SK-N-SH treated with all-trans-retinoic acid at 6 μM for 48 hours (cell line): ENCODE data around the gene CABP5.

Source experiments
- ATAC-seq: fragments of 200-7000 bp; cut with Tn5 transposase; 3 replicates; pipeline ENCODE4 v1.9.1; 2020; ENCODE audit warnings: mild to moderate bottlenecking, moderate library complexity
- BACH2 ChIP-seq: fragments of 250-450 bp; sonication (Bioruptor Pico); IDR thresholded peaks from 2 replicates; pipeline ENCODE4 v1.9.0; 2021; ENCODE audit warnings: mild to moderate bottlenecking, borderline replicate concordance
- CSDC2 ChIP-seq: fragments of 250-450 bp; sonication (Bioruptor Pico); IDR thresholded peaks from 2 replicates; pipeline ENCODE4 v1.5.0; 2020; ENCODE audit warnings: mild to moderate bottlenecking, moderate library complexity
- ESRRG ChIP-seq: fragments of 250-450 bp; sonication (Bioruptor Pico); IDR thresholded peaks from 2 replicates; pipeline ENCODE4 v1.6.1; 2021; ENCODE audit warnings: mild to moderate bottlenecking
- GLIS3 ChIP-seq: fragments of 250-450 bp; sonication (Bioruptor Pico); IDR thresholded peaks from 2 replicates; pipeline ENCODE4 v1.5.0; 2020; ENCODE audit warnings: mild to moderate bottlenecking, moderate library complexity
- ISL1 ChIP-seq: fragments of 250-450 bp; sonication (Bioruptor Pico); IDR thresholded peaks from 2 replicates; pipeline ENCODE4 v2.1.2; 2022; ENCODE audit warnings: mild to moderate bottlenecking, moderate library complexity
- OSR1 ChIP-seq: fragments of 250-450 bp; sonication (Bioruptor Pico); IDR thresholded peaks from 2 replicates; pipeline ENCODE4 v1.8.0; 2022; ENCODE audit warnings: moderate library complexity, mild to moderate bottlenecking, inconsistent platforms
- PPARA ChIP-seq: fragments of 250-450 bp; sonication (Bioruptor Pico); IDR thresholded peaks from 2 replicates; pipeline ENCODE4 v1.5.0; 2020; ENCODE audit warnings: mild to moderate bottlenecking, borderline replicate concordance
- RARB ChIP-seq: fragments of 250-450 bp; sonication (Bioruptor Pico); IDR thresholded peaks from 2 replicates; pipeline ENCODE4 v1.8.0; 2021; ENCODE audit warnings: mild to moderate bottlenecking, moderate library complexity
- SNAI2 ChIP-seq: fragments of 250-450 bp; sonication (Bioruptor Pico); IDR thresholded peaks from 2 replicates; pipeline ENCODE4 v1.5.0; 2020; ENCODE audit warnings: mild to moderate bottlenecking, moderate library complexity
- TCF4 ChIP-seq: fragments of 250-450 bp; sonication (Bioruptor Pico); IDR thresholded peaks from 2 replicates; pipeline ENCODE4 v1.8.0; 2021; ENCODE audit warnings: mild to moderate bottlenecking, moderate library complexity, borderline replicate concordance
- TOX ChIP-seq: fragments of 250-450 bp; sonication (Bioruptor Pico); IDR thresholded peaks from 2 replicates; pipeline ENCODE4 v1.8.0; 2021; ENCODE audit warnings: mild to moderate bottlenecking, moderate library complexity, borderline replicate concordance
- ZC3H10 ChIP-seq: fragments of 250-450 bp; sonication (Bioruptor Pico); IDR thresholded peaks from 2 replicates; pipeline ENCODE4 v1.5.1; 2021; ENCODE audit warnings: mild to moderate bottlenecking, moderate library complexity
- ZFP3 ChIP-seq: fragments of 250-450 bp; sonication (Bioruptor Pico); IDR thresholded peaks from 2 replicates; pipeline ENCODE4 v1.5.0; 2020; ENCODE audit warnings: mild to moderate bottlenecking, moderate library complexity
- ZFP30 ChIP-seq: fragments of 450-650 bp; formaldehyde crosslinking; IDR thresholded peaks from 2 replicates; pipeline ENCODE4 v1.5.0; 2022; ENCODE audit warnings: mild to moderate bottlenecking, moderate library complexity
- ZNF565 ChIP-seq: fragments of 450-650 bp; formaldehyde crosslinking; conservative IDR thresholded peaks from 2 replicates; pipeline ENCODE4 v1.5.0; 2020; ENCODE audit warnings: low read depth, mild to moderate bottlenecking, moderate library complexity
- ZNF70 ChIP-seq: fragments of 450-650 bp; formaldehyde crosslinking; IDR thresholded peaks from 2 replicates; pipeline ENCODE4 v1.5.0; 2020; ENCODE audit warnings: mild to moderate bottlenecking, moderate library complexity
- ZNF8 ChIP-seq: fragments of 450-650 bp; formaldehyde crosslinking; IDR thresholded peaks from 2 replicates; pipeline ENCODE4 v1.5.0; 2020; ENCODE audit warnings: mild to moderate bottlenecking, moderate library complexity
- TF ChIP-seq, protein P1 (sequence below): fragments of 250-450 bp; sonication (Bioruptor Pico); IDR thresholded peaks from 2 replicates; pipeline ENCODE4 v1.5.0; 2020; ENCODE audit warnings: mild to moderate bottlenecking, moderate library complexity
- TF ChIP-seq, protein P2 (sequence below): fragments of 250-450 bp; sonication (Bioruptor Pico); IDR thresholded peaks from 2 replicates; pipeline ENCODE4 v1.5.1; 2021; ENCODE audit warnings: mild to moderate bottlenecking, moderate library complexity
- TF ChIP-seq, protein P3 (sequence below): fragments of 250-450 bp; sonication (Bioruptor Pico); IDR thresholded peaks from 2 replicates; pipeline ENCODE4 v1.5.1; 2020; ENCODE audit warnings: low read depth, mild to moderate bottlenecking, moderate library complexity
- TF ChIP-seq, protein P4 (sequence below): fragments of 250-450 bp; sonication (Bioruptor Pico); IDR thresholded peaks from 2 replicates; pipeline ENCODE4 v1.8.0; 2020; ENCODE audit warnings: mild to moderate bottlenecking, moderate library complexity, borderline replicate concordance
- TF ChIP-seq, protein P5 (sequence below): fragments of 250-450 bp; sonication (Bioruptor Pico); IDR thresholded peaks from 2 replicates; pipeline ENCODE4 v1.8.0; 2021; ENCODE audit warnings: low read depth, mild to moderate bottlenecking, moderate library complexity, borderline replicate concordance

The CABP5 gene

DNA sequence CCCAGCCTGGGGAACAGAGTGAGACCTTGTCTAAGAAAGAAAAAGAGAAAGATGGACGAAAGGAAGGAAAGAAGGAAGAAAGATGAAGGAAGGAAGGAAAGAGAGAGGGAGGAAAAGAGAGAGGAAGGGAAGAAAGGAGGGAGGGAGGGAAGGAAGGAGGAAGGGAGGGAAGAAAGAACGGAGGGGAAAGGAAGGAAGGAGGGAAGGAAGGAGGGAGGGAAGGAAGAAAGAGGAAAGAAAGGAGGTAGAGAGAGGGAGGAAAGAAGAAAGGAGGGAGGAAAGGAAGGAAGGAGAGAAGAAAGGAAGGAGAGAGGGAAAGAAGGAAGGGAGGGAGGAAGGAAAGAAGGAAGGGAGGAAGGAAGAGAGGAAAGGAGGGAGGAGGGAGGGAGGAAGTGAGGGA lies 20.9 kb downstream of the CABP5 start:
- ATAC-seq, result no peak
- TF ChIP-seq SNAI2 (CRISPR knock-in tag), result no peak
- no peak for TF ChIP-seq ZFP3 (CRISPR knock-in tag)
- TF ChIP-seq ZC3H10, result no peak
- no peak for TF ChIP-seq TOX (CRISPR knock-in tag)
- TF ChIP-seq ZFP30 (CRISPR knock-in tag), result no peak
- TF ChIP-seq, protein P1, sequence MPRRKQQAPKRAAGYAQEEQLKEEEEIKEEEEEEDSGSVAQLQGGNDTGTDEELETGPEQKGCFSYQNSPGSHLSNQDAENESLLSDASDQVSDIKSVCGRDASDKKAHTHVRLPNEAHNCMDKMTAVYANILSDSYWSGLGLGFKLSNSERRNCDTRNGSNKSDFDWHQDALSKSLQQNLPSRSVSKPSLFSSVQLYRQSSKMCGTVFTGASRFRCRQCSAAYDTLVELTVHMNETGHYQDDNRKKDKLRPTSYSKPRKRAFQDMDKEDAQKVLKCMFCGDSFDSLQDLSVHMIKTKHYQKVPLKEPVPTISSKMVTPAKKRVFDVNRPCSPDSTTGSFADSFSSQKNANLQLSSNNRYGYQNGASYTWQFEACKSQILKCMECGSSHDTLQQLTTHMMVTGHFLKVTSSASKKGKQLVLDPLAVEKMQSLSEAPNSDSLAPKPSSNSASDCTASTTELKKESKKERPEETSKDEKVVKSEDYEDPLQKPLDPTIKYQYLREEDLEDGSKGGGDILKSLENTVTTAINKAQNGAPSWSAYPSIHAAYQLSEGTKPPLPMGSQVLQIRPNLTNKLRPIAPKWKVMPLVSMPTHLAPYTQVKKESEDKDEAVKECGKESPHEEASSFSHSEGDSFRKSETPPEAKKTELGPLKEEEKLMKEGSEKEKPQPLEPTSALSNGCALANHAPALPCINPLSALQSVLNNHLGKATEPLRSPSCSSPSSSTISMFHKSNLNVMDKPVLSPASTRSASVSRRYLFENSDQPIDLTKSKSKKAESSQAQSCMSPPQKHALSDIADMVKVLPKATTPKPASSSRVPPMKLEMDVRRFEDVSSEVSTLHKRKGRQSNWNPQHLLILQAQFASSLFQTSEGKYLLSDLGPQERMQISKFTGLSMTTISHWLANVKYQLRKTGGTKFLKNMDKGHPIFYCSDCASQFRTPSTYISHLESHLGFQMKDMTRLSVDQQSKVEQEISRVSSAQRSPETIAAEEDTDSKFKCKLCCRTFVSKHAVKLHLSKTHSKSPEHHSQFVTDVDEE (CRISPR knock-in tag), result no peak
- no peak for TF ChIP-seq ISL1 (CRISPR knock-in tag)
- TF ChIP-seq, protein P2, sequence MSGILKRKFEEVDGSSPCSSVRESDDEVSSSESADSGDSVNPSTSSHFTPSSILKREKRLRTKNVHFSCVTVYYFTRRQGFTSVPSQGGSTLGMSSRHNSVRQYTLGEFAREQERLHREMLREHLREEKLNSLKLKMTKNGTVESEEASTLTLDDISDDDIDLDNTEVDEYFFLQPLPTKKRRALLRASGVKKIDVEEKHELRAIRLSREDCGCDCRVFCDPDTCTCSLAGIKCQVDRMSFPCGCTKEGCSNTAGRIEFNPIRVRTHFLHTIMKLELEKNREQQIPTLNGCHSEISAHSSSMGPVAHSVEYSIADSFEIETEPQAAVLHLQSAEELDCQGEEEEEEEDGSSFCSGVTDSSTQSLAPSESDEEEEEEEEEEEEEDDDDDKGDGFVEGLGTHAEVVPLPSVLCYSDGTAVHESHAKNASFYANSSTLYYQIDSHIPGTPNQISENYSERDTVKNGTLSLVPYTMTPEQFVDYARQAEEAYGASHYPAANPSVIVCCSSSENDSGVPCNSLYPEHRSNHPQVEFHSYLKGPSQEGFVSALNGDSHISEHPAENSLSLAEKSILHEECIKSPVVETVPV (CRISPR knock-in tag), result no peak
- no peak for TF ChIP-seq OSR1 (CRISPR knock-in tag)
- no peak for TF ChIP-seq ZNF8 (CRISPR knock-in tag)
- no peak for TF ChIP-seq ESRRG (CRISPR knock-in tag)
- TF ChIP-seq CSDC2 (CRISPR knock-in tag), result no peak
- no peak for TF ChIP-seq PPARA
- TF ChIP-seq, protein P3, sequence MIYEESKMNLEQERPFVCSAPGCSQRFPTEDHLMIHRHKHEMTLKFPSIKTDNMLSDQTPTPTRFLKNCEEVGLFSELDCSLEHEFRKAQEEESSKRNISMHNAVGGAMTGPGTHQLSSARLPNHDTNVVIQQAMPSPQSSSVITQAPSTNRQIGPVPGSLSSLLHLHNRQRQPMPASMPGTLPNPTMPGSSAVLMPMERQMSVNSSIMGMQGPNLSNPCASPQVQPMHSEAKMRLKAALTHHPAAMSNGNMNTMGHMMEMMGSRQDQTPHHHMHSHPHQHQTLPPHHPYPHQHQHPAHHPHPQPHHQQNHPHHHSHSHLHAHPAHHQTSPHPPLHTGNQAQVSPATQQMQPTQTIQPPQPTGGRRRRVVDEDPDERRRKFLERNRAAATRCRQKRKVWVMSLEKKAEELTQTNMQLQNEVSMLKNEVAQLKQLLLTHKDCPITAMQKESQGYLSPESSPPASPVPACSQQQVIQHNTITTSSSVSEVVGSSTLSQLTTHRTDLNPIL (CRISPR knock-in tag), result no peak

DNA sequence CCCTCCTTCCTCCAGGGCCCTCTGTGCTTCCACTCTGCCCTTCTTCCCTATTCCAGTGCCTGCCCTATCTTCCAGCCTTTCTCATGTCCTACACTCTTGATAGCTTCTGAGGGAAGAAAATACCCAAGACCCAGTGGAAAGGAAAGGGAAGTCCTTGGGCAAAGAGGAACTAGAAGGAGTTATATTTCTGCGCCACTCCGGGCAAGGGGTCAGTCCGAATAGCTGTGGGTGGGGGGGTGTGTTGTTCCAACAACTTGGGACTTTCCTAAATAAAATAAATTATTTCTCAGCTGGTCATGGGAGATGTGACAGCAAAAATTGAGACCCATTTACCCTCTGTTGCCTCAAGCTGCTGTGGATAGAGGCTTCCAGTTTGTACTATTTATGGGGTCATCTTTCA lies 23.2 kb downstream of the CABP5 start:
- ATAC-seq, result no peak
- no peak for TF ChIP-seq ZNF70 (CRISPR knock-in tag)

DNA sequence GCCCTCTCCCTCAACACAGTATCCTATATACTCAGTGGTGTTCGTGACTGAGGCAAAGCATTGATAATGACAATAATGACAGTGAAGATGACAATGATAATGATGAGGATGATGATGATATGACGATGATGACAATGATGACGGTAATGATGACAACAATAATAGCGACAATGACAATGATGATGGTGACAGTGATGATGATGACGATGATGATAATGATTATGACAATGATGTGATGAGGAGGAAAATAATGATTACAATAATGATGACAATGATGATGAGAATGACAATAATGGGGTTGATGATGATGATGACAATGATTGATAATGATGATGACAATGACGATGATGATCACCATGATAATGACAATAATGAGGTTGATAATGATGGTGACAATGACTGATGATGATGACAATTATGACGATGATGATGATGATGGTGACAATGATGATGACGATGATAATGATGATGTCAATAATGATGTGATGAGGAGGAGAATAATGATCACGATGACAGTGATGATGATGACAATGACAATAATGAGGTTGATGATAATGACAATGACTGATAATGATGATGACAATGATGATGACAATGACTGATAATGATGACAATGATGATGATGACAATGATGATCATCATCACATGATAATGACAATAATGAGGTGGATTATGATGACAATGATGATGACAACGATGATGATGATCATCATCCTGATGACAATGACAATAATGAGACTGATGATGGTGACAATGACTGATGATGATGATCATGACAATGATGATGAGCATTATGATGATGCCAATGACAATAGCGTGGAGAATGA lies 32.7 kb downstream of the CABP5 start:
- no peak for ATAC-seq
- TF ChIP-seq ZNF70 (CRISPR knock-in tag), result no peak
- TF ChIP-seq ZNF565 (CRISPR knock-in tag), result no peak
- no peak for TF ChIP-seq TCF4 (CRISPR knock-in tag)
- TF ChIP-seq, protein P1 (CRISPR knock-in tag), result no peak
- TF ChIP-seq ZFP3 (CRISPR knock-in tag), result no peak
- no peak for TF ChIP-seq OSR1 (CRISPR knock-in tag)
- TF ChIP-seq, protein P4, sequence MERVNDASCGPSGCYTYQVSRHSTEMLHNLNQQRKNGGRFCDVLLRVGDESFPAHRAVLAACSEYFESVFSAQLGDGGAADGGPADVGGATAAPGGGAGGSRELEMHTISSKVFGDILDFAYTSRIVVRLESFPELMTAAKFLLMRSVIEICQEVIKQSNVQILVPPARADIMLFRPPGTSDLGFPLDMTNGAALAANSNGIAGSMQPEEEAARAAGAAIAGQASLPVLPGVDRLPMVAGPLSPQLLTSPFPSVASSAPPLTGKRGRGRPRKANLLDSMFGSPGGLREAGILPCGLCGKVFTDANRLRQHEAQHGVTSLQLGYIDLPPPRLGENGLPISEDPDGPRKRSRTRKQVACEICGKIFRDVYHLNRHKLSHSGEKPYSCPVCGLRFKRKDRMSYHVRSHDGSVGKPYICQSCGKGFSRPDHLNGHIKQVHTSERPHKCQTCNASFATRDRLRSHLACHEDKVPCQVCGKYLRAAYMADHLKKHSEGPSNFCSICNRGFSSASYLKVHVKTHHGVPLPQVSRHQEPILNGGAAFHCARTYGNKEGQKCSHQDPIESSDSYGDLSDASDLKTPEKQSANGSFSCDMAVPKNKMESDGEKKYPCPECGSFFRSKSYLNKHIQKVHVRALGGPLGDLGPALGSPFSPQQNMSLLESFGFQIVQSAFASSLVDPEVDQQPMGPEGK, result no peak
- TF ChIP-seq, protein P5, sequence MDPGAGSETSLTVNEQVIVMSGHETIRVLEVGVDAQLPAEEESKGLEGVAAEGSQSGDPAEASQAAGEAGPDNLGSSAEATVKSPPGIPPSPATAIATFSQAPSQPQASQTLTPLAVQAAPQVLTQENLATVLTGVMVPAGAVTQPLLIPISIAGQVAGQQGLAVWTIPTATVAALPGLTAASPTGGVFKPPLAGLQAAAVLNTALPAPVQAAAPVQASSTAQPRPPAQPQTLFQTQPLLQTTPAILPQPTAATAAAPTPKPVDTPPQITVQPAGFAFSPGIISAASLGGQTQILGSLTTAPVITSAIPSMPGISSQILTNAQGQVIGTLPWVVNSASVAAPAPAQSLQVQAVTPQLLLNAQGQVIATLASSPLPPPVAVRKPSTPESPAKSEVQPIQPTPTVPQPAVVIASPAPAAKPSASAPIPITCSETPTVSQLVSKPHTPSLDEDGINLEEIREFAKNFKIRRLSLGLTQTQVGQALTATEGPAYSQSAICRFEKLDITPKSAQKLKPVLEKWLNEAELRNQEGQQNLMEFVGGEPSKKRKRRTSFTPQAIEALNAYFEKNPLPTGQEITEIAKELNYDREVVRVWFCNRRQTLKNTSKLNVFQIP (CRISPR knock-in tag), result no peak
- no peak for TF ChIP-seq ZC3H10
- no peak for TF ChIP-seq TOX (CRISPR knock-in tag)
- TF ChIP-seq SNAI2 (CRISPR knock-in tag), result no peak
- no peak for TF ChIP-seq ISL1 (CRISPR knock-in tag)
- TF ChIP-seq, protein P3 (CRISPR knock-in tag), result no peak
- TF ChIP-seq GLIS3 (CRISPR knock-in tag), result no peak
- no peak for TF ChIP-seq CSDC2 (CRISPR knock-in tag)
- TF ChIP-seq RARB, result no peak
- no peak for TF ChIP-seq BACH2 (CRISPR knock-in tag)
- TF ChIP-seq PPARA, result no peak
- no peak for TF ChIP-seq ZFP30 (CRISPR knock-in tag)
